ENCODE measurements around the gene CHAD.

CHAD gene

GRCh38 chr17:50425682-50426471 lies 42.8 kb downstream of the CHAD start, which contains the start of gene ACSF2:
TSS of gene ACSF2 (plus strand) at chr17:50426218. CDS start at chr17:50426262, 44 bp downstream.
- Histone ChIP-seq H2BK5ac (ENCODE audit: low read length) (peak within 1 kb of the TSS; percentile 72), H3K79me2 (ENCODE audit: control insufficient read depth, insufficient read depth, low read length) (no peaks in the 10 kb centered on the region), H2AK5ac (ENCODE audit: low read length) (peak within 1 kb of the TSS; percentile 72), H3K56ac (ENCODE audit: low read length) (peak within 1 kb of the TSS; percentile 95), H3K4ac (ENCODE audit: low read depth, low read length) (peak within 1 kb of the TSS; percentile 56), H3K18ac (ENCODE audit: low read length) (peak within 1 kb of the TSS; percentile 97), H3K4me1 (ENCODE audit: control insufficient read depth, low read depth, low read length) (peaks cover 12% of the 10 kb centered on the region), H2BK15ac (replicated peaks; ENCODE audit: low read depth) (no peak within 1 kb of the TSS), H3K4me3 (ENCODE audit: low read length) (peak within 1 kb of the TSS; percentile 66), H3K4me2 (ENCODE audit: low read length) (peak within 1 kb of the TSS; percentile 98), H3K36me3 (ENCODE audit: control insufficient read depth, insufficient read depth, low read length) (no peaks in the 10 kb centered on the region), H4K5ac (ENCODE audit: low read length) (no peak within 1 kb of the TSS), H3K27ac (ENCODE audit: low read depth, low read length) (peak within 1 kb of the TSS; percentile 55), H3K9ac (ENCODE audit: low read length) (peak within 1 kb of the TSS; percentile 82), H3K79me1 (ENCODE audit: low read length) (no peaks in the 10 kb centered on the region), H2BK120ac (ENCODE audit: low read depth, low read length) (peak within 1 kb of the TSS; percentile 10), H4K8ac (ENCODE audit: low read depth, low read length) (no peak within 1 kb of the TSS), H3K27me3 (ENCODE audit: insufficient read depth, low read length, poor library complexity) (no peaks in the 10 kb centered on the region), H3K23ac (ENCODE audit: low read length) (peak within 1 kb of the TSS; percentile 89)
- no CpG with 5 or more reads among the region's 70 CpGs for WGBS (ENCODE audit: extremely low coverage, insufficient coverage, low lambda C conversion rate)
- DNase-seq: peak; percentile 52

GRCh38 chr17:50424996-50425681 lies 43.5 kb downstream of the CHAD start:
- H3K4me2 ChIP-seq (ENCODE audit: low read length): peak overlapping the region; percentile 60
- no peak overlapping the region for H4K5ac ChIP-seq (ENCODE audit: low read length)
- peak overlapping the region; percentile 87 for H3K56ac ChIP-seq (ENCODE audit: low read length)
- H3K27me3 ChIP-seq (ENCODE audit: insufficient read depth, low read length, poor library complexity): no peaks in the 10 kb centered on the region
- no peak overlapping the region for H3K27ac ChIP-seq (ENCODE audit: low read depth, low read length)
- peak overlapping the region; percentile 56 for H3K23ac ChIP-seq (ENCODE audit: low read length)
- H3K4ac ChIP-seq (ENCODE audit: low read depth, low read length): no peak overlapping the region
- peak overlapping the region; percentile 71 for H2AK5ac ChIP-seq (ENCODE audit: low read length)
- no peak overlapping the region for H2BK120ac ChIP-seq (ENCODE audit: low read depth, low read length)
- no peak overlapping the region for H2BK15ac ChIP-seq (replicated peaks; ENCODE audit: low read depth)
- no peak overlapping the region for H3K18ac ChIP-seq (ENCODE audit: low read length)
- no peak overlapping the region for H3K4me3 ChIP-seq (ENCODE audit: low read length)
- H3K36me3 ChIP-seq (ENCODE audit: control insufficient read depth, insufficient read depth, low read length): no peaks in the 10 kb centered on the region
- H3K79me1 ChIP-seq (ENCODE audit: low read length): no peaks in the 10 kb centered on the region
- peak overlapping the region; percentile 79 for H3K9ac ChIP-seq (ENCODE audit: low read length)
- H2BK5ac ChIP-seq (ENCODE audit: low read length): peak overlapping the region; percentile 63
- WGBS (ENCODE audit: extremely low coverage, insufficient coverage, low lambda C conversion rate): no CpG with 5 or more reads among the region's 8 CpGs
- no peaks in the 10 kb centered on the region for H3K79me2 ChIP-seq (ENCODE audit: control insufficient read depth, insufficient read depth, low read length)
- DNase-seq: no peak
- H3K4me1 ChIP-seq (ENCODE audit: control insufficient read depth, low read depth, low read length): peaks cover 12% of the 10 kb centered on the region
- H4K8ac ChIP-seq (ENCODE audit: low read depth, low read length): no peak overlapping the region

- Histone ChIP-seq H3K9ac (ENCODE audit: low read length) (no peak overlapping the region), H3K79me1 (ENCODE audit: low read length) (no peaks in the 10 kb centered on the region), H3K4me2 (ENCODE audit: low read length) (no peak overlapping the region), H3K4me3 (ENCODE audit: low read length) (no peak overlapping the region), H3K4ac (ENCODE audit: low read depth, low read length) (no peak overlapping the region), H3K27me3 (ENCODE audit: insufficient read depth, low read length, poor library complexity) (no peaks in the 10 kb centered on the region), H2BK15ac (replicated peaks; ENCODE audit: low read depth) (no peak overlapping the region), H3K56ac (ENCODE audit: low read length) (peak overlapping the region; percentile 37), H3K36me3 (ENCODE audit: control insufficient read depth, insufficient read depth, low read length) (no peaks in the 10 kb centered on the region), H3K79me2 (ENCODE audit: control insufficient read depth, insufficient read depth, low read length) (no peaks in the 10 kb centered on the region), H3K23ac (ENCODE audit: low read length) (no peak overlapping the region), H2BK120ac (ENCODE audit: low read depth, low read length) (no peak overlapping the region), H4K8ac (ENCODE audit: low read depth, low read length) (no peak overlapping the region), H3K27ac (ENCODE audit: low read depth, low read length) (no peak overlapping the region), H2AK5ac (ENCODE audit: low read length) (no peak overlapping the region), H3K18ac (ENCODE audit: low read length) (no peak overlapping the region), H2BK5ac (ENCODE audit: low read length) (no peak overlapping the region), H3K4me1 (ENCODE audit: control insufficient read depth, low read depth, low read length) (peaks cover 12% of the 10 kb centered on the region), H4K5ac (ENCODE audit: low read length) (no peak overlapping the region)
- no CpG with 5 or more reads among the region's 9 CpGs for WGBS (ENCODE audit: extremely low coverage, insufficient coverage, low lambda C conversion rate)
- DNase-seq: no peak
Measured at GRCh38 chr17:50424246-50424995, 44.3 kb downstream of the CHAD start.

GRCh38 chr17:50423553-50424159 lies 45.0 kb downstream of the CHAD start:
- Histone ChIP-seq H3K4ac (ENCODE audit: low read depth, low read length) (no peak overlapping the region), H3K56ac (ENCODE audit: low read length) (no peak overlapping the region), H3K23ac (ENCODE audit: low read length) (no peak overlapping the region), H2BK5ac (ENCODE audit: low read length) (no peak overlapping the region), H2AK5ac (ENCODE audit: low read length) (no peak overlapping the region), H2BK15ac (replicated peaks; ENCODE audit: low read depth) (no peak overlapping the region), H2BK120ac (ENCODE audit: low read depth, low read length) (no peak overlapping the region), H3K9ac (ENCODE audit: low read length) (no peak overlapping the region), H3K79me1 (ENCODE audit: low read length) (no peaks in the 10 kb centered on the region), H3K36me3 (ENCODE audit: control insufficient read depth, insufficient read depth, low read length) (no peaks in the 10 kb centered on the region), H3K18ac (ENCODE audit: low read length) (no peak overlapping the region), H3K79me2 (ENCODE audit: control insufficient read depth, insufficient read depth, low read length) (no peaks in the 10 kb centered on the region), H3K4me3 (ENCODE audit: low read length) (no peak overlapping the region), H4K8ac (ENCODE audit: low read depth, low read length) (no peak overlapping the region), H4K5ac (ENCODE audit: low read length) (no peak overlapping the region), H3K4me2 (ENCODE audit: low read length) (no peak overlapping the region), H3K27ac (ENCODE audit: low read depth, low read length) (no peak overlapping the region), H3K27me3 (ENCODE audit: insufficient read depth, low read length, poor library complexity) (no peaks in the 10 kb centered on the region), H3K4me1 (ENCODE audit: control insufficient read depth, low read depth, low read length) (peaks cover 12% of the 10 kb centered on the region)
- peak; percentile 58 for DNase-seq
- no CpG with 5 or more reads among the region's 6 CpGs for WGBS (ENCODE audit: extremely low coverage, insufficient coverage, low lambda C conversion rate)

- Histone ChIP-seq H2BK15ac (replicated peaks; ENCODE audit: low read depth) (no peak overlapping the region), H3K4me3 (ENCODE audit: low read length) (no peak overlapping the region), H3K18ac (ENCODE audit: low read length) (no peak overlapping the region), H2BK120ac (ENCODE audit: low read depth, low read length) (no peak overlapping the region), H3K27me3 (ENCODE audit: insufficient read depth, low read length, poor library complexity) (no peaks in the 10 kb centered on the region), H2BK5ac (ENCODE audit: low read length) (no peak overlapping the region), H3K4me1 (ENCODE audit: control insufficient read depth, low read depth, low read length) (peaks cover 12% of the 10 kb centered on the region), H4K5ac (ENCODE audit: low read length) (no peak overlapping the region), H3K9ac (ENCODE audit: low read length) (no peak overlapping the region), H3K36me3 (ENCODE audit: control insufficient read depth, insufficient read depth, low read length) (no peaks in the 10 kb centered on the region), H3K79me2 (ENCODE audit: control insufficient read depth, insufficient read depth, low read length) (no peaks in the 10 kb centered on the region), H4K8ac (ENCODE audit: low read depth, low read length) (no peak overlapping the region), H2AK5ac (ENCODE audit: low read length) (no peak overlapping the region), H3K27ac (ENCODE audit: low read depth, low read length) (no peak overlapping the region), H3K79me1 (ENCODE audit: low read length) (no peaks in the 10 kb centered on the region), H3K4ac (ENCODE audit: low read depth, low read length) (no peak overlapping the region), H3K56ac (ENCODE audit: low read length) (no peak overlapping the region), H3K4me2 (ENCODE audit: low read length) (no peak overlapping the region), H3K23ac (ENCODE audit: low read length) (no peak overlapping the region)
- no peak for DNase-seq
- no CpG with 5 or more reads among the region's 2 CpGs for WGBS (ENCODE audit: extremely low coverage, insufficient coverage, low lambda C conversion rate)
Measured at GRCh38 chr17:50422738-50423137, 45.9 kb downstream of the CHAD start.

Measured in mesendoderm (in vitro differentiated cells).